RCC 7860 (cell line): Measurements from ENCODE around the gene NKX1-1.
"Not testable (repeated sequence)": the region's sequence is repeated elsewhere in the genome, so short reads cannot be mapped to it uniquely, and the experiment has no call there.

ENCODE experiments used
- DNase-seq: peaks from one replicate; pipeline ENCODE4 v3.0.0-alpha.2; 2015; ENCODE audit warnings: low spot score
- FAIRE-seq: peaks from 2 replicates; lab custom pipeline; 2012; peaks lifted over from hg19 to GRCh38; lab: Jason Lieb, UNC

Gene NKX1-1

GRCh38 chr4:1406394-1406980 lies at the start of gene NKX1-1:
Gene NKX1-1 (minus strand): TSS chr4:1406442. CDS start chr4:1406442, 0 bp downstream.
- no peak for DNase-seq
- FAIRE-seq = no peak

- no peak for FAIRE-seq
Measured at GRCh38 chr4:1453731-1454130, 47.5 kb upstream of the NKX1-1 start.

GRCh38 chr4:1452431-1453051 lies 46.3 kb upstream of the NKX1-1 start:
- DNase-seq (no peak), FAIRE-seq (no peak)

More at GRCh38 chr4:1453731-1454130, 47.5 kb upstream of the NKX1-1 start:
- DNase-seq = no peak

- DNase-seq (no peak), FAIRE-seq (no peak)
Measured at GRCh38 chr4:1451752-1452122, 45.5 kb upstream of the NKX1-1 start.

- DNase-seq (no peak), FAIRE-seq (no peak)
Measured at GRCh38 chr4:1451106-1451751, 45.0 kb upstream of the NKX1-1 start.

GRCh38 chr4:1449833-1450741 lies 43.8 kb upstream of the NKX1-1 start:
- FAIRE-seq = no peak
- no peak for DNase-seq

GRCh38 chr4:1449475-1449832 lies 43.2 kb upstream of the NKX1-1 start:
- FAIRE-seq = no peak
- DNase-seq = no peak

- FAIRE-seq = no peak
- DNase-seq = no peak
Measured at GRCh38 chr4:1448589-1449420, 42.6 kb upstream of the NKX1-1 start.

GRCh38 chr4:1447676-1448588 lies 41.7 kb upstream of the NKX1-1 start:
- FAIRE-seq (no peak), DNase-seq (no peak)

- DNase-seq (no peak), FAIRE-seq (no peak)
Measured at GRCh38 chr4:1446502-1447386, 40.5 kb upstream of the NKX1-1 start.

GRCh38 chr4:1445716-1446445 lies 39.6 kb upstream of the NKX1-1 start:
- FAIRE-seq (no peak), DNase-seq (no peak)

GRCh38 chr4:1443688-1444172 lies 37.5 kb upstream of the NKX1-1 start:
- FAIRE-seq, DNase-seq: not testable (repeated sequence)

- FAIRE-seq = no peak
Measured at GRCh38 chr4:1427010-1427409, 20.8 kb upstream of the NKX1-1 start.

GRCh38 chr4:1421657-1422056 lies 15.4 kb upstream of the NKX1-1 start:
- FAIRE-seq = no peak

More at GRCh38 chr4:1427010-1427409, 20.8 kb upstream of the NKX1-1 start:
- DNase-seq = no peak

GRCh38 chr4:1419708-1420107 lies 13.5 kb upstream of the NKX1-1 start:
- FAIRE-seq (no peak), DNase-seq (no peak)

More at GRCh38 chr4:1421657-1422056, 15.4 kb upstream of the NKX1-1 start:
- no peak for DNase-seq

GRCh38 chr4:1418494-1419285 lies 12.4 kb upstream of the NKX1-1 start:
- no peak for DNase-seq
- FAIRE-seq = no peak
